ENCODE results near the gene PDC.

- TF ChIP-seq EZH2phosphoT487 (IDR thresholded peaks at IDR 0.05; ENCODE audit: low read depth) (no peak), CTCF (IDR thresholded peaks at IDR 0.05; ENCODE audit: low read depth, low read length) (peak; percentile 100)
Measured at GRCh38 chr1:186482661-186483255, 21.8 kb upstream of the PDC start.

Data from OCI-LY3 (cell line).